Activated CD8-positive, alpha-beta T cell treated with anti-CD3 and anti-CD28 coated beads for 36 hours (primary cell): ENCODE results near the gene NCR3LG1. TPM values are rescaled to one million over a fixed set of nuclear protein-coding genes. Genes with fewer than 3 reads are reported as not detected.

Source experiments
- ATAC-seq: fragments of 200-7000 bp; cut with Tn5 transposase; one replicate; pipeline ENCODE4 v1.10.0; 2021; ENCODE audit warnings: mild to moderate bottlenecking, moderate library complexity
- CTCF ChIA-PET: fragments of 350-600 bp; sonication (Branson Sonifier 250); formaldehyde crosslinking; loops from one replicate; lab custom pipeline; 2021; ENCODE audit warnings: antibody characterized with exemption; lab: Charles Lee
- POLR2A ChIA-PET: fragments of 350-600 bp; sonication (Branson Sonifier 250); formaldehyde crosslinking; loops from one replicate; lab custom pipeline; 2021; ENCODE audit warnings: antibody characterized with exemption; lab: Charles Lee
- DNase-seq: peaks from one replicate; pipeline ENCODE4 v3.0.0-alpha.2; 2020
- H3K27ac Mint-ChIP-seq: one replicate; pipeline ENCODE4 v1.8.0; 2021; ENCODE audit warnings: mild to moderate bottlenecking, mixed read lengths
- H3K27me3 Mint-ChIP-seq: one replicate; pipeline ENCODE4 v1.8.0; 2021; ENCODE audit warnings: mixed read lengths
- H3K36me3 Mint-ChIP-seq: one replicate; pipeline ENCODE4 v1.8.0; 2021; ENCODE audit warnings: low read depth, mixed read lengths
- H3K4me1 Mint-ChIP-seq: one replicate; pipeline ENCODE4 v1.8.0; 2021; ENCODE audit warnings: low read depth, mixed read lengths
- H3K4me3 Mint-ChIP-seq: one replicate; pipeline ENCODE4 v1.8.0; 2021; ENCODE audit warnings: mild to moderate bottlenecking, moderate library complexity, mixed read lengths
- H3K9me3 Mint-ChIP-seq: one replicate; pipeline ENCODE4 v1.8.0; 2021; ENCODE audit warnings: mixed read lengths
- intact Hi-C: fragments of 100-400 bp; cut with micrococcal nuclease; formaldehyde crosslinking; loops from one replicate; pipeline ENCODE4 v1.10.0; 2022
- total RNA-seq, 2 experiments: library from RNA; stranded (reverse); gene quantifications; one replicate each; pipeline ENCODE4 v1.2.3, GENCODE V29; 2021
- TF ChIP-seq, protein P1 (sequence below): fragments of 200-600 bp; IDR thresholded peaks from one replicate; pipeline ENCODE4 v1.8.0; 2022; ENCODE audit warnings: antibody characterized with exemption, mild to moderate bottlenecking

NCR3LG1 gene
- total RNA-seq, 2 experiments from 2014 or later = 3.4 to 4.2 TPM

DNA sequence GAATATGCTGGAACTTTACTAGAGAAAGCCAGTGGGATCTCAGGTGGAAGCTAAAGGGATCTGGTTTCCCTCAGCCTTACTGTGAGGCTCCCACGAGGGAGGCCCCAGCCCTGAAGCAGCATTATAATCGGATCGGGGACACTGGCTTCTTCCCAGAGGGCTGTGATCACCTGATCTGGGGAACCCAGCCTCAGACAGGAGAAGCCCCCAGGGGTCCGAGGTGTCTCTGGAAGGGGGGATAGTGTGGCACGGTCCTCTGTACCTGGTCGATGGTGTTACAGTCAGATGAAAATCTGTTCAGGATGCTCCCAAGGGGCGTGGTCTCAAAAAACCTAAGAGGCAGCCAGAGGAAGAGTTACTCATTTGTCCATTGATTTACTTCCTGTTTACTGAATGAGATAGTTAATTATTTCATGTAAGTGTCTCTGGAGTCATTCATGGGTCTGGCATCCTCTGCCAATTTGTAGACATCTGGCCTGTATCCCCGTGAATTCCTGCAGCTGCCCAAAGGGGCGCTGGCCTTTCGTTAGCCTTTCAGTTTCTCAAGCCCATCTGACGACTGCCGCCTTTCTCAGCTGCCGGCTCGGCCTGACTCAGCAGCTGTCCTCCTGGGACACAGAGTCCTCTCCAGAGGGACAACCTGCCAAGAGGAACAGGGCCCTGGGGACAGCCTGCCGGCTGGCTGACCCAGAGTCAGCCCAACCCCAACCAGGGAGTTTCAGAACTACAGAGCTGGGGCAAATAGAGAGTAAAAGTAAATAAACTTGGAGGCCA lies 53.8 kb downstream of the NCR3LG1 start:
- H3K27ac Mint-ChIP-seq = no peak overlapping the region
- DNase-seq = no peak
- H3K36me3 Mint-ChIP-seq = no peaks in the 10 kb centered on the region
- POLR2A ChIA-PET = no interaction called here
- TF ChIP-seq, protein P1, sequence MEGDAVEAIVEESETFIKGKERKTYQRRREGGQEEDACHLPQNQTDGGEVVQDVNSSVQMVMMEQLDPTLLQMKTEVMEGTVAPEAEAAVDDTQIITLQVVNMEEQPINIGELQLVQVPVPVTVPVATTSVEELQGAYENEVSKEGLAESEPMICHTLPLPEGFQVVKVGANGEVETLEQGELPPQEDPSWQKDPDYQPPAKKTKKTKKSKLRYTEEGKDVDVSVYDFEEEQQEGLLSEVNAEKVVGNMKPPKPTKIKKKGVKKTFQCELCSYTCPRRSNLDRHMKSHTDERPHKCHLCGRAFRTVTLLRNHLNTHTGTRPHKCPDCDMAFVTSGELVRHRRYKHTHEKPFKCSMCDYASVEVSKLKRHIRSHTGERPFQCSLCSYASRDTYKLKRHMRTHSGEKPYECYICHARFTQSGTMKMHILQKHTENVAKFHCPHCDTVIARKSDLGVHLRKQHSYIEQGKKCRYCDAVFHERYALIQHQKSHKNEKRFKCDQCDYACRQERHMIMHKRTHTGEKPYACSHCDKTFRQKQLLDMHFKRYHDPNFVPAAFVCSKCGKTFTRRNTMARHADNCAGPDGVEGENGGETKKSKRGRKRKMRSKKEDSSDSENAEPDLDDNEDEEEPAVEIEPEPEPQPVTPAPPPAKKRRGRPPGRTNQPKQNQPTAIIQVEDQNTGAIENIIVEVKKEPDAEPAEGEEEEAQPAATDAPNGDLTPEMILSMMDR = no peak
- intact Hi-C loops = no loop called here
- H3K9me3 Mint-ChIP-seq = no peaks in the 10 kb centered on the region
- H3K27me3 Mint-ChIP-seq = no peaks in the 10 kb centered on the region
- no peaks in the 10 kb centered on the region for H3K4me1 Mint-ChIP-seq
- H3K4me3 Mint-ChIP-seq = no peak overlapping the region
- ATAC-seq = no peak
- CTCF ChIA-PET = interaction anchor here (1.4 to 1.5 kb wide), 2 partner anchors 21 to 122 kb away, joined by 3 read pairs; no protein-coding TSS in a partner anchor

DNA sequence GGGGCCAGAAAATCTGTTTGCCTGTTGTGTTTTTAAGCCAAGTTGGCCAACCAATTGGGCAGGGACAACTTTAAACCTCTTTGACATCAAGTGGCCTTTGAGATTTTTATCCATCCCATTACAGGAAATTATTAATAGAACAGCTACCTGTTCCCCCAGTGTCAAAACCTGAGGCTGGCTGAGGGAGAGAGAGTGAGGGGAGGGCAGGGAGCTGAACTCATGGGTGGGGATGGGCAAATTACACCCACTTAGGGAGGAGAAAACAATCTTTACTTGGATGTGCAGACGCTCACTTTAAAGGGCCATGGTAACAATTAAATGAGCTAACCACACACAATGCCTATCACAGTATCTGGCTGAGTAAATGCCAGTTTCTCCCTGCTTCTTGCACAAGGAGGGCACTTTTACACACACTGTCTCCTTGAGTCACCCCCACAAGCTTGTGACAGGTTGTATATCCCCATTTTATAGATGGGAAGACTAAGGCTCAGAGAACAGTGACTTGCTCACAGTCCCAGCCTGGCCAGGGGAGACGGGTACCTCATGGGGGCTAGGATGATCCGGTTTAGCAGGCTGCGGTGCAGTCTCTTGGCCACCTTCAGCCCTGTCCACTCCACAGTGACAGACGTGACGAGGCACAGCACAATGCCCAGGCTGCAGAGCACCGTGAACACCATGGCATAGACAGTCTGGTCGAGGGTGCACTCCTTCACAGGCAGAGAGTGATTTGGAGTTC lies 54.6 kb downstream of the NCR3LG1 start:
- H3K9me3 Mint-ChIP-seq = no peaks in the 10 kb centered on the region
- ChIA-PET CTCF (interaction anchor here (1.4 to 1.5 kb wide), 2 partner anchors 21 to 121 kb away, joined by 3 read pairs; no protein-coding TSS in a partner anchor), POLR2A (no interaction called here)
- no peaks in the 10 kb centered on the region for H3K4me1 Mint-ChIP-seq
- H3K27ac Mint-ChIP-seq = no peak overlapping the region
- no peak for ATAC-seq
- no peaks in the 10 kb centered on the region for H3K36me3 Mint-ChIP-seq
- H3K4me3 Mint-ChIP-seq = no peak overlapping the region
- TF ChIP-seq, protein P1 = no peak
- no peaks in the 10 kb centered on the region for H3K27me3 Mint-ChIP-seq
- DNase-seq = no peak
- intact Hi-C loops = no loop called here

DNA sequence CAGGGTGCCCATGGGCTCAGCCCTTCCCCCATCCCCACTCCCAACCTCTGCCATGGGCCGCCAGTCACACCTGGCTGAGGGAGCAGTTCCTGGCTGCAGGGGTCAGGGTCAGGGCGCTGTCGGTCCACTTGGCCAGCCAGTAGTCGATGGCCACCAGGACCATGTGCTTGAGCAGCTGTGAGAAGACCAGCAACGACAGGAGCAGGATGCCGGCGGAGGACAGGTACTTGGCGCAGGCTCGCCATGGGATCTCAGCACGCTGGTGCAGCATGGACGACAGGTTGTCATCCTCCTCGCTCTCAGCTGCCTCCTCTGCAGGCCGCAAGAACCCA lies 55.2 kb downstream of the NCR3LG1 start:
- Mint-ChIP-seq H3K27me3 (no peaks in the 10 kb centered on the region), H3K4me1 (no peaks in the 10 kb centered on the region), H3K9me3 (no peaks in the 10 kb centered on the region), H3K27ac (no peak overlapping the region), H3K36me3 (no peaks in the 10 kb centered on the region), H3K4me3 (no peak overlapping the region)
- ATAC-seq = no peak
- CTCF ChIA-PET = interaction anchor here (1.4 to 1.5 kb wide), 2 partner anchors 22 to 121 kb away, joined by 3 read pairs; no protein-coding TSS in a partner anchor
- DNase-seq = no peak
- TF ChIP-seq, protein P1 = no peak
- POLR2A ChIA-PET = no interaction called here
- intact Hi-C loops = no loop called here

DNA sequence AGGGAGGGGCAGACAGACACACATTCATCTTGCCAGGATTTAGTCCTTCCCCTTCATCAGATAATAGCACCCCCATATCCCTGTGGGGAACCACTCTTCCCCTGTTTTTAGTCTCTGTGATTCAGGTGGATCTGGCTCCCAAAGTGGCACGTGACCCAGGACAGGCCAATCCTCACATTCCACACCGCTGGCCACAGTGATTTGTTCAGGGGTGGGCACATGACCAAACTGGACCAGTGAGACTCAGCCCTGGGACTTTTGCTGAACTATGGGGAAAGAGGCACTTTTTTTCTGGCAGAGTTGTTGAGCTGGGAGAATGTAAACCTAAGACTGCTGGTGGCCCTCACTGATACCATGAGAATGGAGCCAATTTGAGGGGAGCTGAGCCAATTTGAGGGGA lies 56.0 kb downstream of the NCR3LG1 start:
- H3K9me3 Mint-ChIP-seq = no peaks in the 10 kb centered on the region
- no peak for ATAC-seq
- intact Hi-C loops = no loop called here
- no peak overlapping the region for H3K27ac Mint-ChIP-seq
- POLR2A ChIA-PET = no interaction called here
- CTCF ChIA-PET = interaction anchor here (0.9 kb wide), 1 partner anchor 12 kb away, joined by 4 read pairs; no protein-coding TSS in a partner anchor
- no peaks in the 10 kb centered on the region for H3K27me3 Mint-ChIP-seq
- no peak for DNase-seq
- H3K36me3 Mint-ChIP-seq = no peaks in the 10 kb centered on the region
- no peaks in the 10 kb centered on the region for H3K4me1 Mint-ChIP-seq
- TF ChIP-seq, protein P1 = no peak
- no peak overlapping the region for H3K4me3 Mint-ChIP-seq

DNA sequence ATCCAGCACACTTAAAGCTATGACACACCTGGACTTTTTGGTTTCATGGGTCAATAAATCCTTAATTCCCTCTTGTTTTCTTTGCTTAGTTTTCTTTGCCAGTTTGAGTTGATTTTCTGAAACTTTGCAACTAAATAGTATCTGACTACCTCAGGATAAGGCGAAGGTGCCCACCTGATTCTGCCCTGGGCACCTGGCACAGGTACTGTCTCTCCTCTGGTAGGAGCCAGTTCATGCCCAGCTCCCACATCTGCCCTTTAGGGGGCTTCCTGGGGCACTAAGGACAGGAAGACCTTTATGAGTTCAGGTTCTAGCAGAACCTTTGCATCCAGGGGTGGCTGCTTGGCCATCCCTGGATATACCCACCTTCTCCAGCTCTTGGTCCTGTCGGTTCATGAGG lies 56.4 kb downstream of the NCR3LG1 start:
- TF ChIP-seq, protein P1 = no peak
- Mint-ChIP-seq H3K4me3 (no peak overlapping the region), H3K36me3 (no peaks in the 10 kb centered on the region), H3K27me3 (no peaks in the 10 kb centered on the region), H3K4me1 (no peaks in the 10 kb centered on the region), H3K27ac (no peak overlapping the region), H3K9me3 (no peaks in the 10 kb centered on the region)
- ChIA-PET CTCF (interaction anchor here (0.9 kb wide), 1 partner anchor 12 kb away, joined by 4 read pairs; no protein-coding TSS in a partner anchor), POLR2A (no interaction called here)
- no peak for DNase-seq
- intact Hi-C loops = no loop called here
- ATAC-seq = no peak
